ENCODE results near the gene PSME3.

Gene PSME3

GRCh38 chr17:42832934-42833766 is at the start of gene PSME3:
PSME3 (plus strand) TSS chr17:42833397; CDS start chr17:42833632, 235 bp downstream.
- DNase-seq = peak; percentile 92
- in situ Hi-C loops (cut with HindIII; ENCODE audit: low pct_ligation_motif_present, low pct_unique_long_range_greater_than_20kb, low sequenced_read_pairs) = no loop called here

- in situ Hi-C loops (cut with HindIII; ENCODE audit: low pct_ligation_motif_present, low pct_unique_long_range_greater_than_20kb, low sequenced_read_pairs) = no loop called here
- DNase-seq = no peak
Observed at GRCh38 chr17:42783791-42784138, 49.4 kb upstream of the PSME3 start.

- no peak for DNase-seq
- in situ Hi-C loops (cut with HindIII; ENCODE audit: low pct_ligation_motif_present, low pct_unique_long_range_greater_than_20kb, low sequenced_read_pairs) = no loop called here
Observed at GRCh38 chr17:42784409-42784808, 48.8 kb upstream of the PSME3 start.

GRCh38 chr17:42784811-42785592 is 48.2 kb upstream of the PSME3 start:
- in situ Hi-C loops (cut with HindIII; ENCODE audit: low pct_ligation_motif_present, low pct_unique_long_range_greater_than_20kb, low sequenced_read_pairs) = no loop called here
- DNase-seq = no peak

- in situ Hi-C loops (cut with HindIII; ENCODE audit: low pct_ligation_motif_present, low pct_unique_long_range_greater_than_20kb, low sequenced_read_pairs) = no loop called here
- no peak for DNase-seq
Observed at GRCh38 chr17:42787266-42787665, 45.9 kb upstream of the PSME3 start.

- in situ Hi-C loops (cut with HindIII; ENCODE audit: low pct_ligation_motif_present, low pct_unique_long_range_greater_than_20kb, low sequenced_read_pairs) = no loop called here
- no peak for DNase-seq
Observed at GRCh38 chr17:42791948-42792347, 41.2 kb upstream of the PSME3 start.

- in situ Hi-C loops (cut with HindIII; ENCODE audit: low pct_ligation_motif_present, low pct_unique_long_range_greater_than_20kb, low sequenced_read_pairs) = no loop called here
- DNase-seq = no peak
Observed at GRCh38 chr17:42792545-42792944, 40.7 kb upstream of the PSME3 start.

GRCh38 chr17:42795061-42795460 is 38.1 kb upstream of the PSME3 start:
- in situ Hi-C loops (cut with HindIII; ENCODE audit: low pct_ligation_motif_present, low pct_unique_long_range_greater_than_20kb, low sequenced_read_pairs) = no loop called here
- no peak for DNase-seq

GRCh38 chr17:42795465-42795864 is 37.7 kb upstream of the PSME3 start:
- no peak for DNase-seq
- in situ Hi-C loops (cut with HindIII; ENCODE audit: low pct_ligation_motif_present, low pct_unique_long_range_greater_than_20kb, low sequenced_read_pairs) = no loop called here

- DNase-seq = no peak
- in situ Hi-C loops (cut with HindIII; ENCODE audit: low pct_ligation_motif_present, low pct_unique_long_range_greater_than_20kb, low sequenced_read_pairs) = no loop called here
Observed at GRCh38 chr17:42796066-42796758, 37.0 kb upstream of the PSME3 start.

GRCh38 chr17:42797067-42798007 is 35.9 kb upstream of the PSME3 start:
- DNase-seq = peak; percentile 83
- in situ Hi-C loops (cut with HindIII; ENCODE audit: low pct_ligation_motif_present, low pct_unique_long_range_greater_than_20kb, low sequenced_read_pairs) = no loop called here

GRCh38 chr17:42798011-42798382 is 35.2 kb upstream of the PSME3 start:
- in situ Hi-C loops (cut with HindIII; ENCODE audit: low pct_ligation_motif_present, low pct_unique_long_range_greater_than_20kb, low sequenced_read_pairs) = no loop called here
- no peak for DNase-seq

- DNase-seq = peak; percentile 91
- in situ Hi-C loops (cut with HindIII; ENCODE audit: low pct_ligation_motif_present, low pct_unique_long_range_greater_than_20kb, low sequenced_read_pairs) = no loop called here
Observed at GRCh38 chr17:42798383-42799380, 34.5 kb upstream of the PSME3 start, which contains the start of the genes CNTD1 and COA3. CNTD1 (plus strand) TSS chr17:42798861; CDS start chr17:42799068, 207 bp downstream. COA3 (minus strand) TSS chr17:42798704; CDS start chr17:42798681, 23 bp downstream.

- no peak for DNase-seq
- in situ Hi-C loops (cut with HindIII; ENCODE audit: low pct_ligation_motif_present, low pct_unique_long_range_greater_than_20kb, low sequenced_read_pairs) = no loop called here
Observed at GRCh38 chr17:42803074-42803883, 29.9 kb upstream of the PSME3 start.

GRCh38 chr17:42804918-42805367 is 28.3 kb upstream of the PSME3 start:
- DNase-seq = no peak
- in situ Hi-C loops (cut with HindIII; ENCODE audit: low pct_ligation_motif_present, low pct_unique_long_range_greater_than_20kb, low sequenced_read_pairs) = no loop called here

- in situ Hi-C loops (cut with HindIII; ENCODE audit: low pct_ligation_motif_present, low pct_unique_long_range_greater_than_20kb, low sequenced_read_pairs) = no loop called here
- no peak for DNase-seq
Observed at GRCh38 chr17:42806249-42806648, 26.9 kb upstream of the PSME3 start.
